Keratinocyte (primary cell): Measurements from ENCODE around the gene PRDM8.

ENCODE experiments used
- EZH2 ChIP-seq: IDR thresholded peaks from one replicate; pipeline ENCODE4 v1.6.1; 2012; ENCODE audit warnings: inconsistent platforms, mild to moderate bottlenecking, low read length, moderate library complexity
- TF ChIP-seq, protein P1 (sequence below), 3 experiments: IDR thresholded peaks in 1 of 3; conservative IDR thresholded peaks in 1 of 3; optimal IDR thresholded peaks in 1 of 3; 2 replicates in 2 of 3; 3 replicates in 1 of 3; pipeline versions ENCODE3 to v1.5.1; 2011; ENCODE audit warnings: low read length in 3 of 3, mild to moderate bottlenecking in 3 of 3, moderate library complexity in 2 of 3, control low read depth in 1 of 3, inconsistent platforms in 1 of 3; ENCODE audit not compliant: insufficient read depth in 2 of 3; ENCODE audit errors: extremely low read depth in 1 of 3

DNA sequence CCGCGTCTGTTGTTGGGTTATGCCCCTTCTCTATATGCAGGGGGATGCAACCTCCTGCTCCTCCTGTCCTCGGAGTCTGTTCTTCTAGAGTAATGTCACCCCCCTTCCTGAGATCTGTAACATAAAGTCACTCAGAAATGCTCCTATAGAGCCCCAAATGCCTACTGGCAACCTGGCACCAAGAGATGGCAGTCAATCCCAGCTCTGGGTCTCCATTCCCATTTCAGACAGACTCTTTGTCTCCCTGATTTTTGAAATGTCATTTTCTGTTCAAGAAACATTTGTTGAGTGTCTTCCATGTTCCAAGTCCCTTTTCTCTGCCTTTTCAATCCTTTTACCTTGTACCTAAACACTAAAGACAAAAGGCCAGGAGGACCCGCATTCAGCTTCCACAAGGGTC, 9.6 kb upstream of the PRDM8 start:
- TF ChIP-seq, protein P1, sequence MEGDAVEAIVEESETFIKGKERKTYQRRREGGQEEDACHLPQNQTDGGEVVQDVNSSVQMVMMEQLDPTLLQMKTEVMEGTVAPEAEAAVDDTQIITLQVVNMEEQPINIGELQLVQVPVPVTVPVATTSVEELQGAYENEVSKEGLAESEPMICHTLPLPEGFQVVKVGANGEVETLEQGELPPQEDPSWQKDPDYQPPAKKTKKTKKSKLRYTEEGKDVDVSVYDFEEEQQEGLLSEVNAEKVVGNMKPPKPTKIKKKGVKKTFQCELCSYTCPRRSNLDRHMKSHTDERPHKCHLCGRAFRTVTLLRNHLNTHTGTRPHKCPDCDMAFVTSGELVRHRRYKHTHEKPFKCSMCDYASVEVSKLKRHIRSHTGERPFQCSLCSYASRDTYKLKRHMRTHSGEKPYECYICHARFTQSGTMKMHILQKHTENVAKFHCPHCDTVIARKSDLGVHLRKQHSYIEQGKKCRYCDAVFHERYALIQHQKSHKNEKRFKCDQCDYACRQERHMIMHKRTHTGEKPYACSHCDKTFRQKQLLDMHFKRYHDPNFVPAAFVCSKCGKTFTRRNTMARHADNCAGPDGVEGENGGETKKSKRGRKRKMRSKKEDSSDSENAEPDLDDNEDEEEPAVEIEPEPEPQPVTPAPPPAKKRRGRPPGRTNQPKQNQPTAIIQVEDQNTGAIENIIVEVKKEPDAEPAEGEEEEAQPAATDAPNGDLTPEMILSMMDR (optimal IDR thresholded peaks at IDR 0.05 in 1 of 3, IDR thresholded peaks at IDR 0.05 in 1 of 3, conservative IDR thresholded peaks at IDR 0.05 in 1 of 3; ENCODE audit: extremely low read depth in 1 of 3, insufficient read depth in 2 of 3, low read length in 3 of 3) = no peak
- no peak for TF ChIP-seq EZH2
